Measurements from ENCODE around the gene SPAAR. TPM values are rescaled to one million over a fixed set of nuclear protein-coding genes. Genes with fewer than 3 reads are reported as not detected.
"Not testable (repeated sequence)": the region's sequence is repeated elsewhere in the genome, so short reads cannot be mapped to it uniquely, and the experiment has no call there.

The SPAAR gene
- total RNA-seq, 2 donors from 2014 or later: 0.29 TPM; not detected in 1

DNA sequence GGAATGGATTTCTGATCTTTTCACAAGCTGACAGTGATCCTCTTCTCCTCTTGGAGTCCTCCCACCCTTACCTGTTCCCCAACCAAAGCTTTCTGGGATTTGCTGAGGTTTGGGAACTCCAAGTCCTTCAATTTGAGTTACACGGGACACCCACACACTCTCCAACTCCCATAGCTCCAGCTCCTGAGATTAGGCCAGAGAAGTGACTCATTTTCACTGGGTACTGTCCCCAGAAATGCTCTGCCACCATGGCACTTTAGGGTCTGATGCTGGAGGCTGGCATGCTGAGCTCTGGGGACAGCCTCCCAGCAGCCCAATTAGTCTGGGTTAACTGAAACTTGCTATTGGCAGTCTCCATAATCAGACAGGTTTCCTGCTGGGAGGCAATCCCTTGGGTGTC is 17.2 kb upstream of the SPAAR start:
- TF ChIP-seq, protein P1, sequence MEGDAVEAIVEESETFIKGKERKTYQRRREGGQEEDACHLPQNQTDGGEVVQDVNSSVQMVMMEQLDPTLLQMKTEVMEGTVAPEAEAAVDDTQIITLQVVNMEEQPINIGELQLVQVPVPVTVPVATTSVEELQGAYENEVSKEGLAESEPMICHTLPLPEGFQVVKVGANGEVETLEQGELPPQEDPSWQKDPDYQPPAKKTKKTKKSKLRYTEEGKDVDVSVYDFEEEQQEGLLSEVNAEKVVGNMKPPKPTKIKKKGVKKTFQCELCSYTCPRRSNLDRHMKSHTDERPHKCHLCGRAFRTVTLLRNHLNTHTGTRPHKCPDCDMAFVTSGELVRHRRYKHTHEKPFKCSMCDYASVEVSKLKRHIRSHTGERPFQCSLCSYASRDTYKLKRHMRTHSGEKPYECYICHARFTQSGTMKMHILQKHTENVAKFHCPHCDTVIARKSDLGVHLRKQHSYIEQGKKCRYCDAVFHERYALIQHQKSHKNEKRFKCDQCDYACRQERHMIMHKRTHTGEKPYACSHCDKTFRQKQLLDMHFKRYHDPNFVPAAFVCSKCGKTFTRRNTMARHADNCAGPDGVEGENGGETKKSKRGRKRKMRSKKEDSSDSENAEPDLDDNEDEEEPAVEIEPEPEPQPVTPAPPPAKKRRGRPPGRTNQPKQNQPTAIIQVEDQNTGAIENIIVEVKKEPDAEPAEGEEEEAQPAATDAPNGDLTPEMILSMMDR (conservative IDR thresholded peaks at IDR 0.05): no peak

DNA sequence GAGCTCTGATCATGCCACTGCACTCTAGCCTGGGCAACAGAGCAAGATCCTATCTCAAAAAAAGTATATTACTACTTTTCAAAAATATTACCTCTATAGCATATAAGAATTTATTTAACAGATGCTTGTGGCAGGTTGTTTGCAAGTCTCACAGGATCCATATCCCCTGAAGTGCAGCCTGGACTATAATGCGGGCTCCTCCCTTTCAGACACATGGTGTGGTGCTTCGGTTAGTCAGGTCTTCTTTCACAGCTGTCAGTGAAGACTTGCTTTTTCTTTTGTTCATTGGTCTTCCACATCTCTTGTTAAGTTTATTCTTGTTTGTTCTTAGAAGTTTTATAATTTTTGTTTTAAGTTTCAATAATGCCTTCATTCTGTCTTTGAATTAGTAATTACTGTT is 12.7 kb upstream of the SPAAR start:
- DNase-seq: no peak
- 92 to 95% methylated on average over 2 of the region's 2 CpGs for WGBS, 2 experiments (ENCODE audit: insufficient coverage in 1 of 2, insufficient read length in 1 of 2)
- no peaks in the 10 kb centered on the region for H3K9me3 Mint-ChIP-seq

More for the DNA sequence above, 17.2 kb upstream of the SPAAR start:
- DNase-seq: no peak
- Mint-ChIP-seq H3K27me3 (ENCODE audit: insufficient read depth) (peaks cover 13% of the 10 kb centered on the region), H3K9me3 (no peaks in the 10 kb centered on the region), H3K36me3 (ENCODE audit: low read depth) (no peaks in the 10 kb centered on the region), H3K27ac (no peak overlapping the region), H3K4me3 (no peak overlapping the region), H3K4me1 (no peaks in the 10 kb centered on the region)
- Histone ChIP-seq H3K9ac (ENCODE audit: extremely low read depth, low read length, poor library complexity, severe bottlenecking) (no peak overlapping the region), H3K9me3 (ENCODE audit: control insufficient read depth, low read length) (no peaks in the 10 kb centered on the region), H3K4me3 (ENCODE audit: low read length) (no peak overlapping the region), H3K4me1 (ENCODE audit: control insufficient read depth, insufficient read depth, low read length) (no peaks in the 10 kb centered on the region), H3K27me3 (ENCODE audit: control insufficient read depth, insufficient read depth, low read length, poor library complexity, severe bottlenecking) (peaks cover 18% of the 10 kb centered on the region), H3K36me3 (ENCODE audit: control insufficient read depth, insufficient read depth, low read length) (no peaks in the 10 kb centered on the region), H3K27ac (ENCODE audit: low read depth, low read length) (no peak overlapping the region)
- whole genome bisulfite sequencing, 2 experiments (ENCODE audit: insufficient coverage in 1 of 2, insufficient read length in 1 of 2): 62 to 100% methylated on average over 1 of the region's 1 CpG

GRCh38 chr9:35897376-35898099 is 11.8 kb upstream of the SPAAR start:
- H3K27me3 Mint-ChIP-seq (ENCODE audit: insufficient read depth): peaks cover 31% of the 10 kb centered on the region
- not testable (repeated sequence) for H3K36me3 Mint-ChIP-seq (ENCODE audit: low read depth)

More for the DNA sequence above, 12.7 kb upstream of the SPAAR start:
- peaks cover 33% of the 10 kb centered on the region for H3K27me3 ChIP-seq (ENCODE audit: control insufficient read depth, insufficient read depth, low read length, poor library complexity, severe bottlenecking)
- H3K36me3 Mint-ChIP-seq (ENCODE audit: low read depth): no peaks in the 10 kb centered on the region
- TF ChIP-seq, protein P1 (conservative IDR thresholded peaks at IDR 0.05): no peak
- no peak overlapping the region for H3K9ac ChIP-seq (ENCODE audit: extremely low read depth, low read length, poor library complexity, severe bottlenecking)
- no peaks in the 10 kb centered on the region for H3K4me1 Mint-ChIP-seq
- no peak overlapping the region for H3K27ac Mint-ChIP-seq
- no peaks in the 10 kb centered on the region for H3K9me3 ChIP-seq (ENCODE audit: control insufficient read depth, low read length)
- H3K4me3 Mint-ChIP-seq: no peak overlapping the region
- no peak overlapping the region for H3K4me3 ChIP-seq (ENCODE audit: low read length)
- no peaks in the 10 kb centered on the region for H3K36me3 ChIP-seq (ENCODE audit: control insufficient read depth, insufficient read depth, low read length)
- no peaks in the 10 kb centered on the region for H3K4me1 ChIP-seq (ENCODE audit: control insufficient read depth, insufficient read depth, low read length)
- no peak overlapping the region for H3K27ac ChIP-seq (ENCODE audit: low read depth, low read length)
- peaks cover 34% of the 10 kb centered on the region for H3K27me3 Mint-ChIP-seq (ENCODE audit: insufficient read depth)

GRCh38 chr9:35898337-35898736 is 11.0 kb upstream of the SPAAR start:
- Histone ChIP-seq H3K4me1 (ENCODE audit: control insufficient read depth, insufficient read depth, low read length) (no peaks in the 10 kb centered on the region), H3K27me3 (ENCODE audit: control insufficient read depth, insufficient read depth, low read length, poor library complexity, severe bottlenecking) (peaks cover 27% of the 10 kb centered on the region), H3K4me3 (ENCODE audit: low read length) (no peak overlapping the region), H3K9me3 (ENCODE audit: control insufficient read depth, low read length) (no peaks in the 10 kb centered on the region), H3K9ac (ENCODE audit: extremely low read depth, low read length, poor library complexity, severe bottlenecking) (no peak overlapping the region), H3K36me3 (ENCODE audit: control insufficient read depth, insufficient read depth, low read length) (no peaks in the 10 kb centered on the region), H3K27ac (ENCODE audit: low read depth, low read length) (no peak overlapping the region)
- Mint-ChIP-seq H3K4me1 (no peaks in the 10 kb centered on the region), H3K4me3 (no peak overlapping the region), H3K36me3 (ENCODE audit: low read depth) (no peaks in the 10 kb centered on the region), H3K9me3 (no peaks in the 10 kb centered on the region), H3K27me3 (ENCODE audit: insufficient read depth) (peaks cover 27% of the 10 kb centered on the region), H3K27ac (no peak overlapping the region)
- TF ChIP-seq, protein P1 (conservative IDR thresholded peaks at IDR 0.05): no peak
- no peak for DNase-seq

More at GRCh38 chr9:35897376-35898099, 11.8 kb upstream of the SPAAR start:
- not testable (repeated sequence) for DNase-seq; H3K27ac ChIP-seq (ENCODE audit: low read depth, low read length); H3K9me3 ChIP-seq (ENCODE audit: control insufficient read depth, low read length); H3K4me1 ChIP-seq (ENCODE audit: control insufficient read depth, insufficient read depth, low read length); H3K9ac ChIP-seq (ENCODE audit: extremely low read depth, low read length, poor library complexity, severe bottlenecking); H3K4me3 Mint-ChIP-seq; H3K4me3 ChIP-seq (ENCODE audit: low read length); H3K27ac Mint-ChIP-seq; H3K9me3 Mint-ChIP-seq; H3K36me3 ChIP-seq (ENCODE audit: control insufficient read depth, insufficient read depth, low read length); H3K4me1 Mint-ChIP-seq
- H3K27me3 ChIP-seq (ENCODE audit: control insufficient read depth, insufficient read depth, low read length, poor library complexity, severe bottlenecking): peaks cover 32% of the 10 kb centered on the region
- WGBS, 2 experiments (ENCODE audit: insufficient coverage in 1 of 2, insufficient read length in 1 of 2): 78 to 86% methylated on average over 4 to 7 of the region's 7 CpGs
